Right lobe of liver (tissue), 6 donors: Measurements from ENCODE around the gene FMR1NB. TPM values are rescaled to one million over a fixed set of nuclear protein-coding genes. Genes with fewer than 3 reads are reported as not detected.

Source experiments
- ATAC-seq, 4 donors: fragments of 200-7000 bp; cut with Tn5 transposase; one replicate each; pipeline ENCODE4 v1.9.1; 2020; ENCODE audit warnings: mild to moderate bottlenecking in 4 of 4, moderate library complexity in 4 of 4
- DNase-seq, 3 donors: peaks; one replicate each; pipeline ENCODE4 v3.0.0-alpha.2; 2020
- H3K27ac ChIP-seq, 3 donors: fragments of 200-600 bp; one replicate each; pipeline ENCODE4 v1.8.0; 2022
- H3K27me3 ChIP-seq, 2 donors: fragments of 200-600 bp; one replicate each; pipeline ENCODE4 v1.8.0; 2022
- H3K36me3 ChIP-seq, 4 donors: fragments of 200-600 bp; sonication (generic) in 1 of 4; one replicate each; pipeline versions ENCODE4 v1.5.1 to v1.8.0; 2017 to 2022; ENCODE audit warnings: control low read depth in 1 of 4
- H3K4me1 ChIP-seq, 4 donors: fragments of 200-600 bp; sonication (generic) in 1 of 4; one replicate each; pipeline versions ENCODE4 v1.5.1 to v1.8.0; 2017 to 2022; ENCODE audit warnings: control low read depth in 1 of 4
- H3K4me3 ChIP-seq, 3 donors: fragments of 200-600 bp; one replicate each; pipeline ENCODE4 v1.8.0; 2022
- H3K9me3 ChIP-seq, 4 donors: fragments of 200-600 bp; sonication (generic) in 1 of 4; one replicate each; pipeline versions ENCODE4 v1.5.1 to v1.8.0; 2017 to 2022; ENCODE audit warnings: control low read depth in 1 of 4
- POLR2A ChIP-seq: fragments of 450-650 bp; IDR thresholded peaks from one replicate; pipeline ENCODE4 v1.6.1; 2017; ENCODE audit warnings: antibody characterized with exemption, mild to moderate bottlenecking
- WGBS: methylation state at CpG from one replicate; pipeline ENCODE4 v1.1.6; 2018; ENCODE audit warnings: low coverage, low lambda C conversion rate; ENCODE audit not compliant: insufficient coverage; ENCODE audit errors: missing lambda C conversion rate; 5-methylcytosine and 5-hydroxymethylcytosine counted together
- intact Hi-C, 2 donors: fragments of 100-400 bp; cut with DNase I; formaldehyde crosslinking; loops; one replicate each; pipeline versions ENCODE4 v1.11.2 to v1.14.1; 2022
- total RNA-seq, 6 experiments: library from RNA; depleted of rRNA in 2 of 6; stranded (reverse); fragments of >200 nt in 2 of 6; fragmentation: NEBNext Ultra II Directional in 3 of 6; extraction: Animal tissue kit (Norgen Biotek cat#: 25700) in 3 of 6; gene quantifications; one replicate each; pipeline versions ENCODE4 v1.1.0 to v1.2.4, GENCODE V29; 2016 to 2023
- TF ChIP-seq, protein P1 (sequence below), 4 donors: fragments of 200-600 bp in 3 of 4; fragments of 450-650 bp in 1 of 4; IDR thresholded peaks; one replicate each; pipeline versions ENCODE4 v1.5.1 to v1.8.0; 2016 to 2022; ENCODE audit warnings: antibody characterized with exemption in 4 of 4, mild to moderate bottlenecking in 2 of 4
- donor health status: DM: no; HTN: yes; CAD: no.
- donor health status: DM: no; HTN: no; CAD: no.
- donor health status: DM: no; HTN: no; CAD: no.
- donor health status: DM: no; HTN: yes; CAD: no.
- donor health status: DM: no; HTN: yes; CAD: no.

FMR1NB gene
- total RNA-seq, 6 experiments from 2014 or later: not detected

GRCh38 chrX:148049441-148049840 lies 68.3 kb downstream of the FMR1NB start:
- TF ChIP-seq POLR2A: no peak
- TF ChIP-seq, protein P1, sequence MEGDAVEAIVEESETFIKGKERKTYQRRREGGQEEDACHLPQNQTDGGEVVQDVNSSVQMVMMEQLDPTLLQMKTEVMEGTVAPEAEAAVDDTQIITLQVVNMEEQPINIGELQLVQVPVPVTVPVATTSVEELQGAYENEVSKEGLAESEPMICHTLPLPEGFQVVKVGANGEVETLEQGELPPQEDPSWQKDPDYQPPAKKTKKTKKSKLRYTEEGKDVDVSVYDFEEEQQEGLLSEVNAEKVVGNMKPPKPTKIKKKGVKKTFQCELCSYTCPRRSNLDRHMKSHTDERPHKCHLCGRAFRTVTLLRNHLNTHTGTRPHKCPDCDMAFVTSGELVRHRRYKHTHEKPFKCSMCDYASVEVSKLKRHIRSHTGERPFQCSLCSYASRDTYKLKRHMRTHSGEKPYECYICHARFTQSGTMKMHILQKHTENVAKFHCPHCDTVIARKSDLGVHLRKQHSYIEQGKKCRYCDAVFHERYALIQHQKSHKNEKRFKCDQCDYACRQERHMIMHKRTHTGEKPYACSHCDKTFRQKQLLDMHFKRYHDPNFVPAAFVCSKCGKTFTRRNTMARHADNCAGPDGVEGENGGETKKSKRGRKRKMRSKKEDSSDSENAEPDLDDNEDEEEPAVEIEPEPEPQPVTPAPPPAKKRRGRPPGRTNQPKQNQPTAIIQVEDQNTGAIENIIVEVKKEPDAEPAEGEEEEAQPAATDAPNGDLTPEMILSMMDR (IDR thresholded peaks at IDR 0.05): peak; percentile 51 to 63 (median 60)

GRCh38 chrX:148051973-148052372 lies 70.8 kb downstream of the FMR1NB start:
- H3K9me3 ChIP-seq: no peaks in the 10 kb centered on the region
- TF ChIP-seq, protein P1 (IDR thresholded peaks at IDR 0.05): no peak
- no peak for TF ChIP-seq POLR2A
- intact Hi-C loops: no loop called here
- 58% methylated on average over 31 of the region's 35 CpGs for WGBS
- ATAC-seq (no peak), DNase-seq (no peak)
- no peaks in the 10 kb centered on the region for H3K4me1 ChIP-seq
- H3K27me3 ChIP-seq: no peaks in the 10 kb centered on the region
- no peak overlapping the region for H3K4me3 ChIP-seq
- no peaks in the 10 kb centered on the region for H3K36me3 ChIP-seq
- no peak overlapping the region for H3K27ac ChIP-seq

More at GRCh38 chrX:148049441-148049840, 68.3 kb downstream of the FMR1NB start:
- Histone ChIP-seq H3K4me3 (no peak overlapping the region), H3K9me3 (no peaks in the 10 kb centered on the region), H3K27ac (no peak overlapping the region), H3K27me3 (no peaks in the 10 kb centered on the region), H3K4me1 (no peaks in the 10 kb centered on the region), H3K36me3 (no peaks in the 10 kb centered on the region)
- DNase-seq (no peak), ATAC-seq (peak in 3 of 4 donors; percentile 43 to 59 (median 44))
- 23% methylated on average over 4 of the region's 4 CpGs for WGBS
- intact Hi-C loops: no loop called here

DNA sequence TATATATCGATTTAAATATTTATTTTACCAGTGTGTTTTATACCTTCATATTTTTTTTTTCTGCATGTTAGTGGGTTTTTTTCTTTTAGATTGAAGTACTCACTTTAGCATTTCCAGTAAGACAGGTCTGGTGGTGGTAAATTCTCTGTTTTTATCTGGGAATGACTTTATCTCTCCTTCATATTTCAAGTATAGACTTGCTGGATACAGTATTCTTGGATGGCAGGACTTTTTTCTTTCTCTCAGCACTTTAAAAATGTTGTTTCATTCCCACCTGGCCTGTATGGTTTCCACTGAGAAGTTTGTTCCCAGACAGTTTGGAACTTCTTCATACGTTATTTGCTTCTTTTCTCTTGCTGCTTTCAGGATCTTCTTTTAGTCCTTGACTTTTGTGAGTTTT lies 86.1 kb downstream of the FMR1NB start:
- ATAC-seq (no peak), DNase-seq (no peak)
- TF ChIP-seq, protein P1 (IDR thresholded peaks at IDR 0.05): no peak
- no peak for TF ChIP-seq POLR2A
- no peaks in the 10 kb centered on the region for H3K27me3 ChIP-seq
- H3K27ac ChIP-seq: no peak overlapping the region
- H3K4me1 ChIP-seq: no peaks in the 10 kb centered on the region
- intact Hi-C loops: no loop called here
- no peak overlapping the region for H3K4me3 ChIP-seq
- 71% methylated on average over 2 of the region's 2 CpGs for WGBS
- no peaks in the 10 kb centered on the region for H3K36me3 ChIP-seq
- H3K9me3 ChIP-seq: peaks cover 0 to 3% (median 0%) of the 10 kb centered on the region in 4 donors

DNA sequence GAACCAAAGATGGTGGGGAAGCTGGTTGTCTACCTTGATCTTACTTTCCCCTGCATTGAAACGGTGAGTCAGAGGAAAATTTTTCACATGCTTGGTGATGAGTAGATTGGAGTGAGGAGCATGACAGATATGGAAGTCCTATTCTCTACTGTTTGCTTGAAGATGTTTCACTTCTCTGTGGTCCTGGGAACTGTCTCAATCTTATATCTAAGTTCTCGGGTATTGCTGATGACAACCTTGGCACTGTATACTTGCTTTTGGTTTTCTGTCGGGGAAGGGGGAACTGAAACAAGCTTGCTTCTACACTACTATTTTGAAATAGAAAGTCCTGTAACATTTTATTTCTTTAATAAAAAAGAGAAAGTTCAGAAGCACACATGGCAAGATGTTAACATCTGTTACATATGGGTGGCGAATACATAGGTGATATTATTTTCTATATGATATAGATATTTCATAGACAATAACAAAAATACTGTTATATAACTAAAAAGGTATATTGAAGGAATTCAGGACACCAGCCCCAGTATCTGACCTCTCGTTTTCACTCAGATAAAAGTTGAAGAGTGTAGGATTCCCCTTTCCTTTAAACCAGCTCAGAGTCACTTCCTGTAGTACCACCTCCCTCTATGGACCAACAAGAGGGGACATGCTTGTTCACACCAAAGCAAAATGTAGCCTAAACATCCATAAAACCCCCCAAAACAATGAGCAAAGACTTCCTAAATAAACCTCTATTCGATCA lies 88.8 kb downstream of the FMR1NB start:
- intact Hi-C loops: no loop called here
- H3K9me3 ChIP-seq: peaks cover 0 to 3% (median 0%) of the 10 kb centered on the region in 4 donors
- no peaks in the 10 kb centered on the region for H3K27me3 ChIP-seq
- no peak for DNase-seq
- no peaks in the 10 kb centered on the region for H3K4me1 ChIP-seq
- no peak overlapping the region for H3K27ac ChIP-seq
- H3K4me3 ChIP-seq: no peak overlapping the region
- ATAC-seq: peak in 1 of 4 donors; percentile 50
- TF ChIP-seq, protein P1 (IDR thresholded peaks at IDR 0.05): no peak
- no peak for TF ChIP-seq POLR2A
- WGBS: 55% methylated on average over 6 of the region's 6 CpGs
- no peaks in the 10 kb centered on the region for H3K36me3 ChIP-seq
